ENCODE measurements around the gene RELN. TPM values are rescaled to one million over a fixed set of nuclear protein-coding genes. Genes with fewer than 3 reads are reported as not detected.

Gene RELN
- total RNA-seq, 1 experiment from 2014 or later: 0.02 TPM

- H4K5ac ChIP-seq (ENCODE audit: insufficient read length, low read depth, low read length): no peak overlapping the region
- TF ChIP-seq CTCF (conservative IDR thresholded peaks at IDR 0.05): no peak
- no peak overlapping the region for H2AK5ac ChIP-seq (ENCODE audit: insufficient read length, low read length)
- Mint-ChIP-seq H3K9me3 (no peaks in the 10 kb centered on the region), H3K4me1 (no peaks in the 10 kb centered on the region), H3K4me3 (no peak overlapping the region), H3K27ac (no peak overlapping the region), H3K36me3 (ENCODE audit: insufficient read depth in 1 of 3, low read depth in 3 of 3) (no peaks in the 10 kb centered on the region), H3K27me3 (ENCODE audit: low read depth) (peaks cover 16% of the 10 kb centered on the region)
- no peaks in the 10 kb centered on the region for H3K27me3 ChIP-seq (ENCODE audit: insufficient read depth, low read length)
- no peak overlapping the region for H3K4ac ChIP-seq (ENCODE audit: low read depth, low read length)
- no peak overlapping the region for H3T11ph ChIP-seq (ENCODE audit: low read length)
- H4K91ac ChIP-seq (ENCODE audit: insufficient read length, low read depth, low read length): no peak overlapping the region
- no peak overlapping the region for H2AFZ ChIP-seq (ENCODE audit: low read length)
- no peak for DNase-seq
- no peak overlapping the region for H4K8ac ChIP-seq (replicated peaks; ENCODE audit: insufficient read length, low read depth, low read length)
- no peak overlapping the region for H3K18ac ChIP-seq (ENCODE audit: insufficient read length, low read depth, low read length)
- no peak overlapping the region for H3K27ac ChIP-seq (ENCODE audit: insufficient read length, low read depth, low read length)
- H2BK20ac ChIP-seq (ENCODE audit: low read depth, low read length, poor library complexity, severe bottlenecking): no peak overlapping the region
- no peak overlapping the region for H3K23ac ChIP-seq (ENCODE audit: insufficient read length, low read depth, low read length)
- no CpG with 5 or more reads among the region's 3 CpGs for WGBS (ENCODE audit: extremely low coverage, insufficient read length, low lambda C conversion rate)
- no peak overlapping the region for H3K9ac ChIP-seq (ENCODE audit: extremely low read depth, insufficient read length, low read length)
- H2BK5ac ChIP-seq (ENCODE audit: insufficient read length, low read length): no peak overlapping the region
- no peaks in the 10 kb centered on the region for H3K23me2 ChIP-seq (ENCODE audit: insufficient read length, low read depth, low read length, poor library complexity, severe bottlenecking)
- no peak overlapping the region for H2BK15ac ChIP-seq (ENCODE audit: low read depth, low read length)
- H3K14ac ChIP-seq (ENCODE audit: insufficient read depth, low read length): no peak overlapping the region
- H2BK12ac ChIP-seq (ENCODE audit: insufficient read length, low read depth, low read length): no peak overlapping the region
- no peaks in the 10 kb centered on the region for H4K20me1 ChIP-seq (ENCODE audit: control insufficient read depth, insufficient read depth, insufficient read length)
- no peak overlapping the region for H2BK120ac ChIP-seq (ENCODE audit: low read depth, low read length, poor library complexity, severe bottlenecking)
- H3K9me3 ChIP-seq (ENCODE audit: control insufficient read depth, low read depth, low read length): no peaks in the 10 kb centered on the region
- H3K4me2 ChIP-seq (ENCODE audit: insufficient read depth, insufficient read length, low read length): no peak overlapping the region
- H3K56ac ChIP-seq (ENCODE audit: insufficient read length, low read depth, low read length): no peak overlapping the region
- no peaks in the 10 kb centered on the region for H3K79me1 ChIP-seq (ENCODE audit: insufficient read depth, low read depth, low read length, poor library complexity, severe bottlenecking)
- no peaks in the 10 kb centered on the region for H3K4me1 ChIP-seq (ENCODE audit: insufficient read depth, low read length)
- H3K79me2 ChIP-seq (ENCODE audit: insufficient read depth, low read length): no peaks in the 10 kb centered on the region
Observed at GRCh38 chr7:103466814-103467213, 522.6 kb downstream of the RELN start.

All from H9 (cell line).